Measurements from ENCODE around the gene CDK5R2.

Gene CDK5R2

GRCh38 chr2:218944759-218945404 lies 14.6 kb upstream of the CDK5R2 start:
- no peak for DNase-seq (ENCODE audit: low read depth)
- no peak overlapping the region for H3K4me3 ChIP-seq (ENCODE audit: low read length)
- TF ChIP-seq CTCF (IDR thresholded peaks at IDR 0.05; ENCODE audit: insufficient read depth, low read depth, low read length, missing control alignments), result no peak

- TF ChIP-seq CTCF (IDR thresholded peaks at IDR 0.05; ENCODE audit: insufficient read depth, low read depth, low read length, missing control alignments), result no peak
- H3K4me3 ChIP-seq (ENCODE audit: low read length), result no peak overlapping the region
- no peak for DNase-seq (ENCODE audit: low read depth)
These were observed 12.8 kb upstream of the CDK5R2 start for GRCh38 chr2:218946621-218947020.

- no peak overlapping the region for H3K4me3 ChIP-seq (ENCODE audit: low read length)
- no peak for DNase-seq (ENCODE audit: low read depth)
- no peak for TF ChIP-seq CTCF (IDR thresholded peaks at IDR 0.05; ENCODE audit: insufficient read depth, low read depth, low read length, missing control alignments)
These were observed 7.3 kb upstream of the CDK5R2 start for GRCh38 chr2:218952160-218952559.

- TF ChIP-seq CTCF (IDR thresholded peaks at IDR 0.05; ENCODE audit: insufficient read depth, low read depth, low read length, missing control alignments), result no peak
- no peak for DNase-seq (ENCODE audit: low read depth)
- no peak overlapping the region for H3K4me3 ChIP-seq (ENCODE audit: low read length)
These were observed 6.0 kb upstream of the CDK5R2 start for GRCh38 chr2:218953366-218953954.

- no peak for TF ChIP-seq CTCF (IDR thresholded peaks at IDR 0.05; ENCODE audit: insufficient read depth, low read depth, low read length, missing control alignments)
- no peak overlapping the region for H3K4me3 ChIP-seq (ENCODE audit: low read length)
- no peak for DNase-seq (ENCODE audit: low read depth)
These were observed 4.7 kb upstream of the CDK5R2 start for GRCh38 chr2:218954541-218955300.

- no peak overlapping the region for H3K4me3 ChIP-seq (ENCODE audit: low read length)
- no peak for DNase-seq (ENCODE audit: low read depth)
- no peak for TF ChIP-seq CTCF (IDR thresholded peaks at IDR 0.05; ENCODE audit: insufficient read depth, low read depth, low read length, missing control alignments)
These were observed 3.4 kb upstream of the CDK5R2 start for GRCh38 chr2:218956039-218956438.

Data from epithelial cell of esophagus (primary cell).